Measurements from ENCODE around the gene WNT7A. TPM values are rescaled to one million over a fixed set of nuclear protein-coding genes. Genes with fewer than 3 reads are reported as not detected.
"Not testable (repeated sequence)": the region's sequence is repeated elsewhere in the genome, so short reads cannot be mapped to it uniquely, and the experiment has no call there.

WNT7A gene
- total and polyA plus RNA-seq, 5 donors, result not detected

GRCh38 chr3:13863965-13864595 lies 15.8 kb downstream of the WNT7A start:
- DNase-seq, result no peak
- no peaks in the 10 kb centered on the region for H3K4me1 ChIP-seq (ENCODE audit: control insufficient read depth, insufficient read depth, low read length)
- no peak overlapping the region for H3K27ac ChIP-seq (ENCODE audit: low read length)
- no peak for ATAC-seq
- WGBS, result 29% methylated on average over 10 of the region's 10 CpGs
- H3K9me3 ChIP-seq (ENCODE audit: control insufficient read depth, low read length), result no peaks in the 10 kb centered on the region
- H3K27me3 ChIP-seq (ENCODE audit: control insufficient read depth, insufficient read depth), result no peaks in the 10 kb centered on the region
- intact Hi-C loops (cut with DNase I), result no loop called here
- H3K4me3 ChIP-seq (ENCODE audit: low read length), result no peak overlapping the region

- WGBS, result 77% methylated on average over 6 of the region's 6 CpGs
These were observed 16.4 kb downstream of the WNT7A start for GRCh38 chr3:13863382-13863952.

DNA sequence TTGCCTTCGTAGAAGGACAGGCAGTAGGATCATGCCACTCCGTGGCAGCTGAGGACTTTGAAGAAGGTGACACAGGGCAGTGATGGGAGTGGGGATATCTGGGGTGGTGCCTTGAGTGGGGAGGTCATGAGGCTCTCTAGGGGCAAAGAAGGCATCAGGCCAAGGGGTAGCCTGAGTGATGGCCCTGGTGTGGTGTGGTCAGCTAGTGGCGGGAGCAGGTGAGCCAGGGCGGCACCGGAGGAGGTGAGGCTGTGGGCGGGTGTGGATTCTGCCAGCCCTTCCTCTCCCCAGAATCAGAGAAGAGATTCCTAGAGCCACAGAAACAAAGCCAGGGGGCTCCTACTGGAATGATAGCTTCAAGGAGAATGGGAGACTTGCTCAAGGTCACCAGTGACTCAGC lies 18.4 kb downstream of the WNT7A start:
- Histone ChIP-seq H3K27ac (ENCODE audit: low read length) (no peak overlapping the region), H3K4me1 (ENCODE audit: control insufficient read depth, insufficient read depth, low read length) (no peaks in the 10 kb centered on the region), H3K27me3 (ENCODE audit: control insufficient read depth, insufficient read depth) (no peaks in the 10 kb centered on the region), H3K4me3 (ENCODE audit: low read length) (no peak overlapping the region), H3K9me3 (ENCODE audit: control insufficient read depth, low read length) (no peaks in the 10 kb centered on the region)
- 76% methylated on average over 6 of the region's 6 CpGs for WGBS
- DNase-seq (no peak), ATAC-seq (no peak)
- intact Hi-C loops (cut with DNase I), result no loop called here

More at GRCh38 chr3:13863382-13863952, 16.4 kb downstream of the WNT7A start:
- Histone ChIP-seq H3K27me3 (ENCODE audit: control insufficient read depth, insufficient read depth) (no peaks in the 10 kb centered on the region), H3K9me3 (ENCODE audit: control insufficient read depth, low read length) (no peaks in the 10 kb centered on the region), H3K27ac (ENCODE audit: low read length) (no peak overlapping the region), H3K4me3 (ENCODE audit: low read length) (no peak overlapping the region), H3K4me1 (ENCODE audit: control insufficient read depth, insufficient read depth, low read length) (no peaks in the 10 kb centered on the region)
- intact Hi-C loops (cut with DNase I), result no loop called here
- ATAC-seq, result no peak
- DNase-seq, result no peak

DNA sequence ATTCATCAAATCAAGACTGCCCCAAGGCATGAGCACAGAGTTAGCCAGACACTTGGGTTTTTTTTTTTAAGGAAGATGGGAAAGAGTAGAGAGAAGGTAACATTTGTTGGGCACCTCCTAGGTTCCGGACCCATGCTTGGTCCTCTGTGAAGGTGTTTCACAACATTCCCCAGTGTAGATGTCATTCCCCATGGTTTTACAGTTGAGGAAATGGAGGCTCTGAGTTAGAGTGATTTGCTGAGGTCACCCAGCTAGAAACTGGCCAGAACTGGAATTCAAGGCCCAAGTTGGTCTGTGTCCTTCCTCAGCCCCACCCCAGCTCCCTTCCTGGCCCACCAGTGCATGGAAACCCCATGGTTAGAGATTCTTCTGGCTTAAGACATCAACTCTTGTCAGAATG lies 19.9 kb downstream of the WNT7A start:
- no peaks in the 10 kb centered on the region for H3K27me3 ChIP-seq (ENCODE audit: control insufficient read depth, insufficient read depth)

DNA sequence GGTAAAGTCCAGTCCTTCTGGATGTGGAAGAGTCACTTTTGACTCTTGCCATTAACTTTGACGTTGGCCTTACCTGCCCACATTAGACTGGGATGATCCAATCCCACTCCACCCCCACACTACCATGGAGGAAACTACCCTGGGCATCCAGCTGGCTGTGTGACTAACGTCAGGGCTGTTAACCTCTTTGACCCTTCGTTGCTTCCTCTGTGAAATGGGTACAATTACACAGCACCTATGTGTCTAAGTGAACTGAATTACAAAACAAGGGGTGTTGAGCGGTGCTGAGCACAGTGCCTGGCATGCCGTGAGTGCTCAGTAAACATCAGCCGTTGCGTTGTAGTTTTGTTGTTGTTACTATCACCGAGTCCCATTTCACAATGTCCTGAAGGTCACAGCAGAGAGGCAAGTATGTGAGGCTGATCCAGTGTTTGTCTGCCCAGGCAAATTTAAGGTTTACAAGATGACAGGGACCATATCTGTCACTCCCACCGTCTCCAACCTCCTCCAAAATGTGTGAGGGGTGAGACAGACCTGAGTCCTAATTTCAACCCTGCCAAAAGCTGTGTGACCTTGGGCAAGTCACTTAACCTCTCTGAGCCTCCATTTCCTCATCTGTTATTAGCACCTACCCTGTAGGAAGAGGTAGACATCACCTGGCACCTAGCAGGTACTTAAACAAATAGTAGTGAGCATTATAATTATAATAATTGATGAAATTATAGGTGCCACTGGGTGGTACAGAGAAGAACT lies 20.9 kb downstream of the WNT7A start:
- intact Hi-C loops (cut with DNase I), result no loop called here
- Histone ChIP-seq H3K27ac (ENCODE audit: low read length) (no peak overlapping the region), H3K9me3 (ENCODE audit: control insufficient read depth, low read length) (no peaks in the 10 kb centered on the region), H3K4me3 (ENCODE audit: low read length) (no peak overlapping the region), H3K4me1 (ENCODE audit: control insufficient read depth, insufficient read depth, low read length) (no peaks in the 10 kb centered on the region), H3K27me3 (ENCODE audit: control insufficient read depth, insufficient read depth) (no peaks in the 10 kb centered on the region)
- 76% methylated on average over 9 of the region's 9 CpGs for WGBS
- no peak for ATAC-seq
- DNase-seq, result no peak

More for the DNA sequence above, 19.9 kb downstream of the WNT7A start:
- intact Hi-C loops (cut with DNase I), result no loop called here
- Histone ChIP-seq H3K9me3 (ENCODE audit: control insufficient read depth, low read length) (no peaks in the 10 kb centered on the region), H3K4me1 (ENCODE audit: control insufficient read depth, insufficient read depth, low read length) (no peaks in the 10 kb centered on the region), H3K27ac (ENCODE audit: low read length) (no peak overlapping the region), H3K4me3 (ENCODE audit: low read length) (no peak overlapping the region)
- DNase-seq, result no peak
- ATAC-seq, result no peak
- 88% methylated on average over 1 of the region's 1 CpG for WGBS

DNA sequence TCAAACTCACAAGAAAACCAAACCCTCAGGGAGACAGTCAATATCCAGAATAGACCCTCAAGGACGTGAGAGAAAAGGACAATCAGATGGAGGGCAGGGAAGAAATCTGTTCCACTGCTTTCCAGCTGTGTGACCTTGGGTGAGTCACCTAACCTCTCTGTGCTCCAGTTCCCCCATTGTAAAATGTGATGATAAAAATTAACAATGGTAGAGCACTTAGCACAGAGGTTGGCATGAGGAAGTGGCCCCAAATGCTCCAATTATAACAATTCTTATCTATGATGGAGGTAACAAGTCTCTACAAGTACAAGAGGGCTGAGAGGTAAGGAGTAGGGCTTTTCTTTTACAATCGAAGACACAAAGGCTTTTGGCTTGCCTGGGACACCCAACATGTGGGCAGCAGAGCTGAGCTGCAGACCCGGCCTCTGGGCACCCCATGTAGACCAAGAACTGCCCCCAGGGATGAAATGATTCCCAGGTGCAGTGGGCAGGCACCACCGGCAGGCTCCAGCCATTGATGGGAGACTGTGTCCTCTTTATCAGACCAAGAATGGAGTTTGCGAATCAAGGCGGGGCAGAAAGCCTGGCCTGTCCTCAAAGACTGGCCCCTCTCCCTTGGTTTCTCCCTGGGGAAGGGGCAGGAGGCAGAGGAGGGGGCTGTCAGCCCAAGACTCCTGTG lies 22.0 kb downstream of the WNT7A start:
- H3K4me3 ChIP-seq (ENCODE audit: low read length), result no peak overlapping the region
- intact Hi-C loops (cut with DNase I), result no loop called here
- no peaks in the 10 kb centered on the region for H3K27me3 ChIP-seq (ENCODE audit: control insufficient read depth, insufficient read depth)
- ATAC-seq (no peak), DNase-seq (no peak)
- no peak overlapping the region for H3K27ac ChIP-seq (ENCODE audit: low read length)
- WGBS, result 63% methylated on average over 6 of the region's 6 CpGs
- no peaks in the 10 kb centered on the region for H3K4me1 ChIP-seq (ENCODE audit: control insufficient read depth, insufficient read depth, low read length)
- no peaks in the 10 kb centered on the region for H3K9me3 ChIP-seq (ENCODE audit: control insufficient read depth, low read length)

- H3K4me3 ChIP-seq (ENCODE audit: low read length); H3K9me3 ChIP-seq (ENCODE audit: control insufficient read depth, low read length); H3K27me3 ChIP-seq (ENCODE audit: control insufficient read depth, insufficient read depth); H3K4me1 ChIP-seq (ENCODE audit: control insufficient read depth, insufficient read depth, low read length); ATAC-seq; H3K27ac ChIP-seq (ENCODE audit: low read length); DNase-seq; intact Hi-C loops (cut with DNase I): not testable (repeated sequence)
- 93% methylated on average over 1 of the region's 1 CpG for WGBS
These were observed 23.2 kb downstream of the WNT7A start for GRCh38 chr3:13856628-13857027.

DNA sequence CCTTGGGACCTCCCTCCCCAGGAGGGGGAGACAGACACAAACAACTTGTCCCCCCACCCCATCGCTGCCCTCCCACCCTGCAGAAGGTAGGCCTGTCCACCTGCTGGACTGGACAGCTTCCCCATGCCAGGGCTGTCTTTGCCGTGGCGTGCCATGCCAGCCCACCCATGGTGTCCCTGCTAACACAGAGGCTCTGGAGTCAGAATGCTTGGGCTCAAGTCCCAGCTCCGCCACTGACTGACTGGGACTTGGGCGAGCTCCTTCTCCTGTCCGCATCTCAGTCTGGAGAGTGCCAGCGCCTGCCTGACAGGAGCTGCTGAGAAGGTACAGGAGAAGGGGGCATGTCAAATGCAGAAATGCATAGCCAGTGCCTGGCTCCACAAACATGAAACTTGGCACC lies 23.9 kb downstream of the WNT7A start:
- 82% methylated on average over 7 of the region's 7 CpGs for WGBS
- ATAC-seq (no peak), DNase-seq (no peak)
- Histone ChIP-seq H3K4me3 (ENCODE audit: low read length) (no peak overlapping the region), H3K9me3 (ENCODE audit: control insufficient read depth, low read length) (no peaks in the 10 kb centered on the region), H3K27ac (ENCODE audit: low read length) (no peak overlapping the region), H3K4me1 (ENCODE audit: control insufficient read depth, insufficient read depth, low read length) (no peaks in the 10 kb centered on the region), H3K27me3 (ENCODE audit: control insufficient read depth, insufficient read depth) (no peaks in the 10 kb centered on the region)
- intact Hi-C loops (cut with DNase I), result no loop called here

GRCh38 chr3:13854492-13854891 lies 25.4 kb downstream of the WNT7A start:
- 92% methylated on average over 25 of the region's 25 CpGs for WGBS
- Histone ChIP-seq H3K9me3 (ENCODE audit: control insufficient read depth, low read length) (no peaks in the 10 kb centered on the region), H3K27me3 (ENCODE audit: control insufficient read depth, insufficient read depth) (no peaks in the 10 kb centered on the region), H3K4me1 (ENCODE audit: control insufficient read depth, insufficient read depth, low read length) (no peaks in the 10 kb centered on the region), H3K27ac (ENCODE audit: low read length) (no peak overlapping the region), H3K4me3 (ENCODE audit: low read length) (no peak overlapping the region)
- intact Hi-C loops (cut with DNase I), result no loop called here
- no peak for DNase-seq
- no peak for ATAC-seq

- Histone ChIP-seq H3K4me1 (ENCODE audit: control insufficient read depth, insufficient read depth, low read length) (no peaks in the 10 kb centered on the region), H3K27ac (ENCODE audit: low read length) (no peak overlapping the region), H3K4me3 (ENCODE audit: low read length) (no peak overlapping the region), H3K27me3 (ENCODE audit: control insufficient read depth, insufficient read depth) (no peaks in the 10 kb centered on the region), H3K9me3 (ENCODE audit: control insufficient read depth, low read length) (no peaks in the 10 kb centered on the region)
- no peak for DNase-seq
- intact Hi-C loops (cut with DNase I), result no loop called here
- 57% methylated on average over 1 of the region's 1 CpG for WGBS
- ATAC-seq, result no peak
These were observed 25.9 kb downstream of the WNT7A start for GRCh38 chr3:13853978-13854296.

DNA sequence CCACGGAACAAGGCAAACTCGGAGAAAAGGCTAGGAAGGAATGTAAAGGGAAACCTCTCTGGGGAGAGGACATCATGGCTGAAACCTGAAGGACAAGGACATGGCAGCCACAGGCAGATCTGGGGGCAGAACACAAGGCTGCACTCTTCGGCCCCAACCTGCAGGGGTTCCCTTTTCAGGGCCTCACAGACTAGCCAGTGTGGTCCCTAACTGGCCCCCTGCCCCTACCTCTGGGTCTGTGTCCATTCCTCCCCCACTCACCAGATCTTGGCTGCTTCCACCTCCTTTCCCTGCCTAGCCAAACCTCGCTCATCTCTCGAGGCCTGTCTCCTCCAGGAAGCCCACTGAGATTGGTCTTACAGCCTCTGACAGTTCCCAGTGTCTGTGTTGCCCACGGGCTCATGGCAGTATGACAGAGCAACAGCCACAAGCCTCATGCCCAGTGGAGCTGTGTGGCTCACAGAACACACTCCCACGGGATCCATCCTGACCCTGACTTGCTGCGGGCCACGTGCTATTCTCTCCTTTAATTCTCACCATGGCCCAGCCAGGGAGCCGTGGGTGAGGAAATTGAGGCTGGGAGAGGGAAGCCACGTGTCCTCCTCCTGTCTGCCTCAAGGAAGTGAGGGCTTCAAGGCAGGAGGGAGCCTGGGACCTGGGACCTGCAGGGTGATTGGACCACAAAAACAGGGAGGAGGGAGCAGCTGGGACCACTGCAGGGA lies 26.5 kb downstream of the WNT7A start:
- 70% methylated on average over 11 of the region's 11 CpGs for WGBS
- no peak for DNase-seq
- no peaks in the 10 kb centered on the region for H3K9me3 ChIP-seq (ENCODE audit: control insufficient read depth, low read length)
- H3K27ac ChIP-seq (ENCODE audit: low read length), result no peak overlapping the region
- H3K27me3 ChIP-seq (ENCODE audit: control insufficient read depth, insufficient read depth), result no peaks in the 10 kb centered on the region
- H3K4me1 ChIP-seq (ENCODE audit: control insufficient read depth, insufficient read depth, low read length), result no peaks in the 10 kb centered on the region
- intact Hi-C loops (cut with DNase I), result no loop called here
- ATAC-seq, result no peak
- no peak overlapping the region for H3K4me3 ChIP-seq (ENCODE audit: low read length)

All from right cardiac atrium (tissue), 5 donors.